Neural crest cell (in vitro differentiated cells): ENCODE data around the gene FIGN. TPM values are rescaled to one million over a fixed set of nuclear protein-coding genes. Genes with fewer than 3 reads are reported as not detected.

ENCODE experiments used
- DNase-seq: peaks from one replicate; pipeline ENCODE4 v3.0.0; 2021; ENCODE audit warnings: low read depth, mixed read lengths, low spot score
- H3K27ac Mint-ChIP-seq: one replicate; pipeline ENCODE4 v1.8.0; 2021; ENCODE audit warnings: mild to moderate bottlenecking, mixed read lengths; ENCODE audit not compliant: unreplicated experiment
- H3K27me3 Mint-ChIP-seq: 2 replicates; pipeline ENCODE4 v1.8.0; 2021; ENCODE audit warnings: low read depth, mild to moderate bottlenecking, mixed read lengths
- H3K36me3 Mint-ChIP-seq: 2 replicates; pipeline ENCODE4 v1.8.0; 2021; ENCODE audit warnings: low read depth, mild to moderate bottlenecking, mixed read lengths
- H3K4me1 Mint-ChIP-seq: 2 replicates; pipeline ENCODE4 v1.8.0; 2021; ENCODE audit warnings: mixed read lengths
- H3K4me3 Mint-ChIP-seq: one replicate; pipeline ENCODE4 v1.8.0; 2021; ENCODE audit warnings: mild to moderate bottlenecking, mixed read lengths
- H3K9me3 Mint-ChIP-seq: 2 replicates; pipeline ENCODE4 v1.8.0; 2021; ENCODE audit warnings: mixed read lengths
- CTCF ChIP-seq: fragments of 200-600 bp; sonication (generic); conservative IDR thresholded peaks from 2 replicates; pipeline ENCODE4 v1.5.0; 2021; ENCODE audit warnings: antibody characterized with exemption, mild to moderate bottlenecking
- total RNA-seq: library from RNA; stranded (reverse); gene quantifications from 2 replicates; pipeline ENCODE4 v1.2.1, GENCODE V29; 2021

Gene FIGN
- total RNA-seq, 1 donor from 2014 or later = 57.3 TPM

GRCh38 chr2:163774862-163775261 is 39.1 kb upstream of the FIGN start:
- DNase-seq = no peak
- no peaks in the 10 kb centered on the region for H3K36me3 Mint-ChIP-seq
- no peaks in the 10 kb centered on the region for H3K4me1 Mint-ChIP-seq
- no peak overlapping the region for H3K27ac Mint-ChIP-seq
- no peak for TF ChIP-seq CTCF
- no peaks in the 10 kb centered on the region for H3K27me3 Mint-ChIP-seq
- H3K4me3 Mint-ChIP-seq = no peak overlapping the region
- H3K9me3 Mint-ChIP-seq = peaks cover 2% of the 10 kb centered on the region

- H3K27ac Mint-ChIP-seq = no peak overlapping the region
- TF ChIP-seq CTCF = no peak
- no peak overlapping the region for H3K4me3 Mint-ChIP-seq
- no peak for DNase-seq
- no peaks in the 10 kb centered on the region for H3K27me3 Mint-ChIP-seq
- no peaks in the 10 kb centered on the region for H3K4me1 Mint-ChIP-seq
- no peaks in the 10 kb centered on the region for H3K36me3 Mint-ChIP-seq
- H3K9me3 Mint-ChIP-seq = peaks cover 2% of the 10 kb centered on the region
These were observed 37.5 kb upstream of the FIGN start for GRCh38 chr2:163773276-163773675.

- no peaks in the 10 kb centered on the region for H3K4me1 Mint-ChIP-seq
- no peak for TF ChIP-seq CTCF
- H3K9me3 Mint-ChIP-seq = no peaks in the 10 kb centered on the region
- H3K36me3 Mint-ChIP-seq = no peaks in the 10 kb centered on the region
- H3K27ac Mint-ChIP-seq = no peak overlapping the region
- no peaks in the 10 kb centered on the region for H3K27me3 Mint-ChIP-seq
- H3K4me3 Mint-ChIP-seq = no peak overlapping the region
- DNase-seq = no peak
These were observed 35.8 kb upstream of the FIGN start for GRCh38 chr2:163771596-163771995.

DNA sequence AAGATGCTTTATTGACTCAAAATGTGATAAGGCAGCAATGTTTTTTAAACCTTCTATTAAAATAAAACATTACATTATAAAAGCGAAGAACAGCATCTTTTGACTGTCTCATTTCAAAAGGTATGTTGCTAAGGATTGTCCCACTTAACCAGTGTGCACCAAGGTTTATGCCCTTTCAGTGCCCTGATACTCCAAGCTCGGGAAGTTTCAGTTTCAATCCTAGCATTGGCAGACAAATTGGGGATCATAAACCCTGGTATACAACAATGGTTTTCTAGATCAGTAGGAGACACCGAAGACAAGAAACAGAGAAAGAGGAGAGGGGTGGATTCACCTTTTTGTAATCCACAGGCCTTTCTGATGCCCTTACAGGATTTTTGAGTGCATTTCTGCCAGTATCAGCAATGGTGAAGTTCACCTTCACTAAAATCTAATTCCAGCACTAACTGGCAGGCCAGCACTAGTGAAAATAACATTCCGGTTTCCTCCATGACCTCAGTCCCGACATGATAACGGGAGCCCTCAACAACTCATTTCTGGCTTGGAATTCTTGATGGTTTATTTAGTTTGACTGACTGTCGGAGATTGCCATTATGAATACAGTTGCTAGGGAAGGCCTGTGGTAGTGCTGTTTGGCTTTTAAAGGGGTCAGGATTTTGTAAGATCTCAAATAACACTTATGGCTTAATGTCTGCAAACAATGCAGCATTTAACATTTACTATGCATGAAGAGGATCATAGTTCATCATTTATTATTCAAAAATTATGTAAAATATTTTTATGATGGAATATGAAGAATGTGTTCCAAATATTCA is 33.3 kb upstream of the FIGN start:
- no peak overlapping the region for H3K27ac Mint-ChIP-seq
- no peaks in the 10 kb centered on the region for H3K27me3 Mint-ChIP-seq
- H3K4me3 Mint-ChIP-seq = no peak overlapping the region
- TF ChIP-seq CTCF = no peak
- no peaks in the 10 kb centered on the region for H3K9me3 Mint-ChIP-seq
- no peaks in the 10 kb centered on the region for H3K4me1 Mint-ChIP-seq
- H3K36me3 Mint-ChIP-seq = no peaks in the 10 kb centered on the region
- no peak for DNase-seq

DNA sequence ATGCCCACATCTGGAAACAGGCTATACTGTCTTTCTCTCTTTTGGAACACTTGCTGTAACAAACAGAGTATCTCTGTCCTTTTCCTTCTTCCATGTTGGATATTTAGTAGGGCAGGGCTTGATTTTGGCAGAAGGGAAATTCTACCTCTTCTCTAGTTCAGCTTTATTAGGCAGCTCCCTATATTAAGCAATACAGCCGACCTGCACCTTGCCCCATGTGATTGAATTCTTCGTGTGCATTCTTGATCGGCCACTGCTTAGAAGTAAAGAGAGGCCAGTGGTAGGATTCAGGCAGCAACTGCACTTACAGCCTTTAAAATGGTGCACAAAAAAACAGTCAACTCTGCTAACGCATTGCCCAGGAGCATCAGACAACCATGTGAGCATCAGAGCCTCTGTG is 31.3 kb upstream of the FIGN start:
- Mint-ChIP-seq H3K9me3 (no peaks in the 10 kb centered on the region), H3K4me1 (no peaks in the 10 kb centered on the region)

More for the DNA sequence above, 31.3 kb upstream of the FIGN start:
- Mint-ChIP-seq H3K27ac (no peak overlapping the region), H3K36me3 (no peaks in the 10 kb centered on the region), H3K27me3 (no peaks in the 10 kb centered on the region), H3K4me3 (no peak overlapping the region)
- TF ChIP-seq CTCF = no peak
- DNase-seq = no peak
